ENCODE data around the gene BHLHE40. TPM values are rescaled to one million over a fixed set of nuclear protein-coding genes. Genes with fewer than 3 reads are reported as not detected.
A peak's percentile ranks its signal among the peaks of the same experiment; 100 is the strongest.

Gene BHLHE40
- total and polyA plus RNA-seq, 2 of the 13 experiments (the other 11 are each of a cell fraction or from before 2014, with no cell fraction given), result 1.8 to 51.0 TPM

- TF ChIP-seq ZNF782 (CRISPR knock-in tag; IDR thresholded peaks at IDR 0.05; ENCODE audit: borderline replicate concordance), result no peak
- no peak for TF ChIP-seq ZNF253 (CRISPR knock-in tag; IDR thresholded peaks at IDR 0.05; ENCODE audit: borderline replicate concordance)
- TF ChIP-seq KLF6 (CRISPR knock-in tag; IDR thresholded peaks at IDR 0.05), result no peak
- TF ChIP-seq HIVEP1 (CRISPR knock-in tag; IDR thresholded peaks at IDR 0.05), result no peak
- TF ChIP-seq ZNF749 (CRISPR knock-in tag; IDR thresholded peaks at IDR 0.05; ENCODE audit: borderline replicate concordance), result no peak
- no peak for TF ChIP-seq CENPBD1 (CRISPR knock-in tag; IDR thresholded peaks at IDR 0.05; ENCODE audit: borderline replicate concordance, low read depth)
- TF ChIP-seq GABPB1 (CRISPR knock-in tag; IDR thresholded peaks at IDR 0.05), result peak; percentile 53; the same call in 1 of the 2 replicates
- TF ChIP-seq ZNF496 (CRISPR knock-in tag; IDR thresholded peaks at IDR 0.05; ENCODE audit: insufficient replicate concordance), result no peak
- TF ChIP-seq EZH2 (conservative IDR thresholded peaks at IDR 0.05; ENCODE audit: low read depth, low read length), result no peak
- TF ChIP-seq CENPX (CRISPR knock-in tag; IDR thresholded peaks at IDR 0.05), result no peak
- TF ChIP-seq MED8 (CRISPR knock-in tag; IDR thresholded peaks at IDR 0.05; ENCODE audit: insufficient replicate concordance), result peak; percentile 21
- TF ChIP-seq ZNF720 (CRISPR knock-in tag; IDR thresholded peaks at IDR 0.05), result no peak
- no peak for TF ChIP-seq ZFP41 (CRISPR knock-in tag; IDR thresholded peaks at IDR 0.05; ENCODE audit: borderline replicate concordance)
- peak; percentile 50; the same call in 1 of the 2 replicates for TF ChIP-seq ZBTB33 (CRISPR knock-in tag; IDR thresholded peaks at IDR 0.05)
- TF ChIP-seq MLLT10 (CRISPR knock-in tag; IDR thresholded peaks at IDR 0.05), result no peak
- TF ChIP-seq ZBTB37 (CRISPR knock-in tag; IDR thresholded peaks at IDR 0.05), result no peak
- TF ChIP-seq POLR2AphosphoS5 (IDR thresholded peaks at IDR 0.05; ENCODE audit: low read depth, low read length), result peak; percentile 54
- no peak for TF ChIP-seq NFYC (CRISPR knock-in tag; IDR thresholded peaks at IDR 0.05)
- no peak for TF ChIP-seq MXD1 (CRISPR knock-in tag; IDR thresholded peaks at IDR 0.05)
- no peak for TF ChIP-seq ZNF619 (CRISPR knock-in tag; IDR thresholded peaks at IDR 0.05)
- TF ChIP-seq DDIT3 (CRISPR knock-in tag; IDR thresholded peaks at IDR 0.05), result no peak
- no peak for TF ChIP-seq SATB2 (CRISPR knock-in tag; IDR thresholded peaks at IDR 0.05)
- peak; percentile 86 for TF ChIP-seq CBX5 (CRISPR knock-in tag; IDR thresholded peaks at IDR 0.05; ENCODE audit: borderline replicate concordance)
These were observed 1.3 kb downstream of the BHLHE40 start (continued) for GRCh38 chr3:4980229-4981203.
